CD1c-positive myeloid dendritic cell (primary cell): Measurements from ENCODE around the gene ADGRF1.
"Not testable (repeated sequence)": the region's sequence is repeated elsewhere in the genome, so short reads cannot be mapped to it uniquely, and the experiment has no call there.

Experiments used
- DNase-seq: peaks from one replicate; pipeline ENCODE4 v3.0.0-alpha.2; 2016; ENCODE audit errors: extremely low spot score

The ADGRF1 gene

GRCh38 chr6:47061309-47062300 is 19.5 kb upstream of the ADGRF1 start:
- no peak for DNase-seq

- DNase-seq = no peak
Measured at GRCh38 chr6:47059216-47059885, 17.2 kb upstream of the ADGRF1 start.

- no peak for DNase-seq
Measured at GRCh38 chr6:47057830-47058540, 15.9 kb upstream of the ADGRF1 start.

GRCh38 chr6:47056832-47057231 is 14.7 kb upstream of the ADGRF1 start:
- DNase-seq = no peak

GRCh38 chr6:47054302-47054701 is 12.2 kb upstream of the ADGRF1 start:
- DNase-seq = not testable (repeated sequence)

- DNase-seq = no peak
Measured at GRCh38 chr6:47048638-47049037, 6.5 kb upstream of the ADGRF1 start.

- peak; percentile 66 for DNase-seq
Measured at GRCh38 chr6:47047479-47048407, 5.6 kb upstream of the ADGRF1 start.

- no peak for DNase-seq
Measured at GRCh38 chr6:47047097-47047478, 5.0 kb upstream of the ADGRF1 start.

- peak; percentile 23 for DNase-seq
Measured at GRCh38 chr6:47044397-47044796, 2.3 kb upstream of the ADGRF1 start.

- peak; percentile 63 for DNase-seq
Measured at GRCh38 chr6:47043286-47043685, 1.2 kb upstream of the ADGRF1 start.

- no peak for DNase-seq
Measured at GRCh38 chr6:47041741-47042140, 391 bp downstream of the ADGRF1 start.

- DNase-seq = no peak
Measured at GRCh38 chr6:47034926-47035325, 7.2 kb downstream of the ADGRF1 start.

GRCh38 chr6:47034421-47034820 is 7.7 kb downstream of the ADGRF1 start:
- DNase-seq = no peak

- DNase-seq = no peak
Measured at GRCh38 chr6:47032974-47033765, 9.0 kb downstream of the ADGRF1 start.

GRCh38 chr6:47031656-47032055 is 10.5 kb downstream of the ADGRF1 start:
- DNase-seq = no peak

- no peak for DNase-seq
Measured at GRCh38 chr6:47029865-47030561, 12.1 kb downstream of the ADGRF1 start.

GRCh38 chr6:47028835-47029360 is 13.2 kb downstream of the ADGRF1 start:
- no peak for DNase-seq

- DNase-seq = no peak
Measured at GRCh38 chr6:47027315-47027714, 14.8 kb downstream of the ADGRF1 start.

GRCh38 chr6:47026679-47027078 is 15.5 kb downstream of the ADGRF1 start:
- DNase-seq = no peak
